WERI-Rb-1 (cell line): ENCODE results near the gene PSMC1.

ENCODE experiments used
- DNase-seq: peaks from one replicate; pipeline ENCODE4 v3.0.0-alpha.2; 2020
- H3K27ac ChIP-seq: fragments of 250-450 bp; sonication (Bioruptor Pico); 2 replicates; pipeline ENCODE4 v1.5.1; 2020; ENCODE audit warnings: mild to moderate bottlenecking, moderate library complexity
- H3K27me3 ChIP-seq: fragments of 250-450 bp; sonication (Bioruptor Pico); 2 replicates; pipeline ENCODE4 v1.5.1; 2021; ENCODE audit warnings: mild to moderate bottlenecking, low read depth, moderate library complexity; ENCODE audit not compliant: insufficient read depth, severe bottlenecking
- H3K36me3 ChIP-seq: fragments of 250-450 bp; sonication (Bioruptor Pico); 2 replicates; pipeline ENCODE4 v1.5.1; 2020; ENCODE audit warnings: mild to moderate bottlenecking, moderate library complexity
- H3K4me3 ChIP-seq: 2 replicates; pipeline ENCODE4 v1.5.1; 2011; ENCODE audit warnings: low read depth, mild to moderate bottlenecking, control low read depth, low read length
- H3K9me3 ChIP-seq: fragments of 250-450 bp; sonication (Bioruptor Pico); 2 replicates; pipeline ENCODE4 v1.5.1; 2021; ENCODE audit warnings: mild to moderate bottlenecking, moderate library complexity; ENCODE audit not compliant: severe bottlenecking
- CTCF ChIP-seq: IDR thresholded peaks from 2 replicates; pipeline ENCODE4 v1.5.1; 2011; ENCODE audit warnings: low read depth, mild to moderate bottlenecking, control low read depth, inconsistent platforms, low read length

PSMC1 gene

GRCh38 chr14:90321891-90322290, 65.5 kb downstream of the PSMC1 start:
- Histone ChIP-seq H3K4me3 (no peak overlapping the region), H3K36me3 (no peaks in the 10 kb centered on the region), H3K27ac (no peak overlapping the region), H3K27me3 (no peaks in the 10 kb centered on the region), H3K9me3 (no peaks in the 10 kb centered on the region)
- no peak for TF ChIP-seq CTCF
- no peak for DNase-seq
